Panc1 (cell line): ENCODE data around the gene PRAMEF13.
"Not testable (repeated sequence)": the region's sequence is repeated elsewhere in the genome, so short reads cannot be mapped to it uniquely, and the experiment has no call there.

Source experiments
- POLR2AphosphoS5 ChIP-seq: IDR thresholded peaks from 2 replicates; pipeline ENCODE4 v1.6.1; 2012; ENCODE audit warnings: mild to moderate bottlenecking, low read depth, low read length, moderate library complexity
- SIN3A ChIP-seq: IDR thresholded peaks from 2 replicates; pipeline ENCODE4 v1.6.1; 2012; ENCODE audit warnings: low read depth, mild to moderate bottlenecking, low read length, moderate library complexity, borderline replicate concordance; ENCODE audit not compliant: insufficient read depth
- TCF7L2 ChIP-seq: IDR thresholded peaks from 2 replicates; pipeline ENCODE4 v1.6.1; 2011; ENCODE audit warnings: mild to moderate bottlenecking, low read depth, low read length, inconsistent platforms
- TF ChIP-seq, protein P1 (sequence below), 2 experiments: IDR thresholded peaks; 2 replicates each; pipeline ENCODE4 v1.6.1; 2011 to 2012; ENCODE audit warnings: low read depth in 2 of 2, control low read depth in 1 of 2, low read length in 1 of 2, mild to moderate bottlenecking in 1 of 2, moderate library complexity in 1 of 2; ENCODE audit not compliant: insufficient read depth in 1 of 2
- TF ChIP-seq, protein P2 (sequence below): fragments of 450-650 bp; IDR thresholded peaks from 2 replicates; pipeline ENCODE4 v1.5.1; 2017; ENCODE audit warnings: mild to moderate bottlenecking

DNA sequence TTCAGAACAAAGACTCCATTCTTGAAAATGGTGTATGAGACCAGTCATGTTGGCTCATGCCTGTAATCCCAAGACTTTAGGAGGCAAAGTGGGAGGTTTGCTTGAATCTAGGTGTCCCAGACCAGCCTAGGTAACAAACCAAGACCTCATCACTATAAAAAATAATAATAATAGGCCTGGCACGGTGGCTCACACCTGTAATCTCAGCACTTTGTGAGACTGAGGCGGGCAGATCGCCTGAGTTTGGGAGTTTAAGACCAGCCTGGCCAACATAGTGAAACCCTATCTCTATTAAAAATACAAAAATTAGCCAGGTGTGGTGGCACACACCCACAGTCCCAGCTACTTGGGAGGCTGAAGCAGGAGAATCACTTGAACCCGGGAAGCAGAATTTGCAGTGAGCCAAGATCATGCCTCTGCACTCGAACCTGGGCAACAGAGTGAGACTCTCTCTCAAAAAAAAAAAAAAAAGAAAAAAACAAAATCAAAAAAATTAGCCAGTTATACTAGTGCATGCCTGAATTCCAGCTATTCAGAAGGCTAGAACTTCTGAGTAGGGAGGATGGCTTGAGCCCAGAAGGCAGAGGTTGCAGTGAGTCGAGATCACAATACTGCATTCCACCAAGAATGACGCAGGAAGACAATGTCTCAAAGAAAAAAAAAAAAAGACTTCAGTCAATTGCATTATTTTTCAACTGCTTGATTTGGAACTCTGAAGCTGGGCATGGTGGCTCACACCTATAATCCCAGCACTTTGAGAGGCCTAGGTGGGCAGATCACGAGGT, 26.3 kb upstream of the PRAMEF13 start:
- TF ChIP-seq, protein P1, sequence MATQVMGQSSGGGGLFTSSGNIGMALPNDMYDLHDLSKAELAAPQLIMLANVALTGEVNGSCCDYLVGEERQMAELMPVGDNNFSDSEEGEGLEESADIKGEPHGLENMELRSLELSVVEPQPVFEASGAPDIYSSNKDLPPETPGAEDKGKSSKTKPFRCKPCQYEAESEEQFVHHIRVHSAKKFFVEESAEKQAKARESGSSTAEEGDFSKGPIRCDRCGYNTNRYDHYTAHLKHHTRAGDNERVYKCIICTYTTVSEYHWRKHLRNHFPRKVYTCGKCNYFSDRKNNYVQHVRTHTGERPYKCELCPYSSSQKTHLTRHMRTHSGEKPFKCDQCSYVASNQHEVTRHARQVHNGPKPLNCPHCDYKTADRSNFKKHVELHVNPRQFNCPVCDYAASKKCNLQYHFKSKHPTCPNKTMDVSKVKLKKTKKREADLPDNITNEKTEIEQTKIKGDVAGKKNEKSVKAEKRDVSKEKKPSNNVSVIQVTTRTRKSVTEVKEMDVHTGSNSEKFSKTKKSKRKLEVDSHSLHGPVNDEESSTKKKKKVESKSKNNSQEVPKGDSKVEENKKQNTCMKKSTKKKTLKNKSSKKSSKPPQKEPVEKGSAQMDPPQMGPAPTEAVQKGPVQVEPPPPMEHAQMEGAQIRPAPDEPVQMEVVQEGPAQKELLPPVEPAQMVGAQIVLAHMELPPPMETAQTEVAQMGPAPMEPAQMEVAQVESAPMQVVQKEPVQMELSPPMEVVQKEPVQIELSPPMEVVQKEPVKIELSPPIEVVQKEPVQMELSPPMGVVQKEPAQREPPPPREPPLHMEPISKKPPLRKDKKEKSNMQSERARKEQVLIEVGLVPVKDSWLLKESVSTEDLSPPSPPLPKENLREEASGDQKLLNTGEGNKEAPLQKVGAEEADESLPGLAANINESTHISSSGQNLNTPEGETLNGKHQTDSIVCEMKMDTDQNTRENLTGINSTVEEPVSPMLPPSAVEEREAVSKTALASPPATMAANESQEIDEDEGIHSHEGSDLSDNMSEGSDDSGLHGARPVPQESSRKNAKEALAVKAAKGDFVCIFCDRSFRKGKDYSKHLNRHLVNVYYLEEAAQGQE (IDR thresholded peaks at IDR 0.05; ENCODE audit: insufficient read depth in 1 of 2, low read depth in 2 of 2, low read length in 1 of 2): not testable (repeated sequence)
- TF ChIP-seq, protein P2, sequence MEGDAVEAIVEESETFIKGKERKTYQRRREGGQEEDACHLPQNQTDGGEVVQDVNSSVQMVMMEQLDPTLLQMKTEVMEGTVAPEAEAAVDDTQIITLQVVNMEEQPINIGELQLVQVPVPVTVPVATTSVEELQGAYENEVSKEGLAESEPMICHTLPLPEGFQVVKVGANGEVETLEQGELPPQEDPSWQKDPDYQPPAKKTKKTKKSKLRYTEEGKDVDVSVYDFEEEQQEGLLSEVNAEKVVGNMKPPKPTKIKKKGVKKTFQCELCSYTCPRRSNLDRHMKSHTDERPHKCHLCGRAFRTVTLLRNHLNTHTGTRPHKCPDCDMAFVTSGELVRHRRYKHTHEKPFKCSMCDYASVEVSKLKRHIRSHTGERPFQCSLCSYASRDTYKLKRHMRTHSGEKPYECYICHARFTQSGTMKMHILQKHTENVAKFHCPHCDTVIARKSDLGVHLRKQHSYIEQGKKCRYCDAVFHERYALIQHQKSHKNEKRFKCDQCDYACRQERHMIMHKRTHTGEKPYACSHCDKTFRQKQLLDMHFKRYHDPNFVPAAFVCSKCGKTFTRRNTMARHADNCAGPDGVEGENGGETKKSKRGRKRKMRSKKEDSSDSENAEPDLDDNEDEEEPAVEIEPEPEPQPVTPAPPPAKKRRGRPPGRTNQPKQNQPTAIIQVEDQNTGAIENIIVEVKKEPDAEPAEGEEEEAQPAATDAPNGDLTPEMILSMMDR: not testable (repeated sequence)
- TF ChIP-seq SIN3A, POLR2AphosphoS5, TCF7L2: not testable (repeated sequence)
